Dermis blood vessel endothelial cell (primary cell): ENCODE results near the gene FBXO5. TPM values are rescaled to one million over a fixed set of nuclear protein-coding genes. Genes with fewer than 3 reads are reported as not detected.
"Not testable (repeated sequence)": the region's sequence is repeated elsewhere in the genome, so short reads cannot be mapped to it uniquely, and the experiment has no call there.

Experiments
- DNase-seq: peaks from one replicate; pipeline ENCODE4 v3.0.0; 2010
- total RNA-seq: library from RNA; depleted of rRNA; stranded (reverse); fragments of >200 nt; gene quantifications from 2 replicates; pipeline ENCODE4 v1.2.3, GENCODE V29; 2014

The FBXO5 gene
- total RNA-seq, 1 donor from 2014 or later: 10.9 TPM

DNA sequence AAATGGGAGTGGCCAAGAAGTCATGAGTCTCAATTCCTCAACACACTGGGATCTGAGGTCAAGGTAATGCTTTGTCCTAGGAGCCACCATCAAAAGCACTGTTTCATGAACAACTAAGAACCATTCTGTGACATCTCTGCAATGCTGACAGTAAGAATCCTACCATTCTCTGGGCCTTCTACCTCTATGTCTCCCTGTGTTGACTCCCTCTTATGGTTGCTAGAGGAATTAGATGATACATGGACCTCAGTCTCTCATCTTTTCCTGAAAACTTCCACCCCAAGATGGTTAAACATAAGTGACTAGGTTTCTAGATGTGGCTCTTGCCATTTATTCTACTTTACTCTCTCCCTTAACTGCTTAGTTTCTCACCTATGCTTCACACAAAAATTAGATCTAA is 10.6 kb upstream of the FBXO5 start:
- no peak for DNase-seq

GRCh38 chr6:152986978-152987377 is 4.1 kb upstream of the FBXO5 start:
- DNase-seq: no peak

DNA sequence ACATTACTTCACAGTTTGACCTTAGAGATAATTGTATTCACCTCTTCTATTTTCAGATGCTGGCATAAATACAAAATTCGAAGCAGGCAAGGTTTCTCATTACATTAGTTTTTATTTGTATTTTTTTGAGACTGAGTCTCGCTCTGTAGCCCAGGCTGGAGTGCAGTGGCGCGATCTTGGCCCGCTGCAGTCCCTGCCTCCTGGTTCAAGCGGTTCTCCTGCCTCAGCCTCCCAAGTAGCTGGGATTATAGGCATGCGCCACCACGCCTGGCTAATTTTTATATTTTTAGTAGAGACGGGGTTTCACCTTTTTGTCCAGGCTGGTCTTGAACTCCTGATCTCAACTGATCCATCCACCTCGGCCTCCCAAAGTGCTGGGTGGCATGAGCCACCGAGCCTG is 2.5 kb upstream of the FBXO5 start:
- DNase-seq: not testable (repeated sequence)

DNA sequence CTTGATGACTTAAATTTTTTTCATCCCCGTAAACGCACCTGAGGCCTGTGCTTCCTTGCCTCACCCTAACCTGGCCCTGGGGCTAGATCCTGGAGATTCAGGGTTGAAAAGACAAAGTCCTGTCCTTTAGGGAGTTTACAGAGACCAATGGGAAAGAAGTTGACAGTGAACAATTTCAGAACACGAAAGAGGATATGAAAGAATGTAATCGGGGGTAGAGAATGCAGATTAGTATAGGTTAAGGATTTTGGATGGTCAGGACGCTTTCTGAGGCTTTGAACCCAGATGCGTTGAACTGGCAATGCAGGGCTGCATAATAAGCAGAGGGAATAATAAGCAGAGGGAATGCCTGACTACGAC is 1.7 kb upstream of the FBXO5 start:
- DNase-seq: no peak

GRCh38 chr6:152983637-152984512 is 1.0 kb upstream of the FBXO5 start:
- DNase-seq: peak; percentile 77

GRCh38 chr6:152981989-152982903 is 595 bp downstream of the FBXO5 start:
- no peak for DNase-seq

GRCh38 chr6:152981219-152981618 is 1.6 kb downstream of the FBXO5 start:
- DNase-seq: no peak

GRCh38 chr6:152980656-152981055 is 2.2 kb downstream of the FBXO5 start:
- DNase-seq: no peak

DNA sequence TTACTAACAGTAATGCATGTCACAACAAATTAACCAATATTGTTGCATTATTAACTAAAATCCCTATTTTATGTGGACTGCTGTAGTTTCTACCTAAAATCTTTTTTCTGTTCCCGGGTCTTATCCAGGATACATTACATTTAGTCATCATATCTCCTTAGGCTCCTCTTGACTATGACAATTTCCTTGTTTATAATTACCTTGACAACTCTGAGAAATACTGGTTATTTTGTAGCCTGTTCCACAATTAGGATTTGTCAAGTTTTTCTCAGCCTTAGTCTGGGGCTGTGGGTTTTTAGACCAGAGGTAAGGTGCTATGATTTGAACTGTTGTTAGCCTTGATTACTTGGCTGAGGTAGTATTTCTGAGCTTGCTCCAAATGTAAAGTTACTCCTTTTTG is 3.7 kb downstream of the FBXO5 start:
- no peak for DNase-seq

DNA sequence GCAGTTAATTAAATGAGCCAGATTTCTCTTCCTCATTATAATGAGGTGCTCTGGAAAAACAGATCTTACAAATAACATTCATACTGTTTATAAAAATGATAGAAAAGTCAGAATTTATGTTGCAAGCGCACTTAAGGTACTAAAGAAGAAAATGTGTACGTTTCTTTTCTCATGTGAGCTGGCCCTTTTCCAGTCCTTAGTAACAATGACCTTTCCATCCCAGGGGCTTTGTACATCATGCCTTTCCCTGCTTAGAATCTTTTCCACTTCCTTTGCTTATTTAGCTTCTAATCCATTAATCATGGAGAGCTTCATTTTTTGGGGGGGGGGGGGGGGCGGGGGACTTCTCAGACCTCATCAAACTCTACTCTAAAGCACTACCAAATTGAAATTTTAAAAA is 4.8 kb downstream of the FBXO5 start:
- no peak for DNase-seq

DNA sequence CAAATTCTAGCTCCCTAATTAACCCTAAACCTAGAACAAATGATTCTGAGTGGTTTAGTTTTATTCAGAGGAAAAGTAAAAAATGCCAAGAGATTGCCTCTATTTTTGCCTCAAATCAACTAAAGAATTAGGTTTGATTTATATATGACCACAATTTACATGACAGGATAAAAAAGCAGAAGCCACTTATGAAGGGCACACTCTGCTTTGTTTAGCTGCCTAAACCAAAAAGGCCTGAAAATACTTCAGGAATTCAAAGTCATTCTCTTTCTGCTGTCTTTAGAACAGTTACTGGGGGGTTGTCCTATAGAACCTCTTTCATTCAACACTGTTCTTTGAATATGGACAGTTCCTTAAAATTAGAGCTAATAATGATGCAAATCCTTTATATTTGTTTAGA is 5.3 kb downstream of the FBXO5 start:
- DNase-seq: no peak

DNA sequence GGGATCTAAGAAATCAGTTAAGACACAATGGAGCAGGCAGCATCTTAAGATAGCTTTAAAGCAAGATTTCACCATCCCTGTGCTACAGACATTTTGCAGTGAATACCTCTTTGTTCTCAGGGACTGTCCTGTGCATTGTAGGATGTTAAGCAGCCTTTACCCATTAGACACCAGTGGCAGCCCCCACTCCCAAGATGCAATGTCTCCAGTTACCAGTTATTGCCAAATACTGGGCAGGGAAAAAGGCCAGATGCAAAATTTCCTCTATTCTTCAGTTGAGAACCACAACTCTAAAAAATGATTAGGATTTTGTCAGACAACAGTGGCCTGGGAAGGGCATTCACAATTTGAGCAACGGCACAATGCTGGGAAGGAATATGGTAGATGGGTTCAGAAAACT is 6.1 kb downstream of the FBXO5 start:
- DNase-seq: no peak

DNA sequence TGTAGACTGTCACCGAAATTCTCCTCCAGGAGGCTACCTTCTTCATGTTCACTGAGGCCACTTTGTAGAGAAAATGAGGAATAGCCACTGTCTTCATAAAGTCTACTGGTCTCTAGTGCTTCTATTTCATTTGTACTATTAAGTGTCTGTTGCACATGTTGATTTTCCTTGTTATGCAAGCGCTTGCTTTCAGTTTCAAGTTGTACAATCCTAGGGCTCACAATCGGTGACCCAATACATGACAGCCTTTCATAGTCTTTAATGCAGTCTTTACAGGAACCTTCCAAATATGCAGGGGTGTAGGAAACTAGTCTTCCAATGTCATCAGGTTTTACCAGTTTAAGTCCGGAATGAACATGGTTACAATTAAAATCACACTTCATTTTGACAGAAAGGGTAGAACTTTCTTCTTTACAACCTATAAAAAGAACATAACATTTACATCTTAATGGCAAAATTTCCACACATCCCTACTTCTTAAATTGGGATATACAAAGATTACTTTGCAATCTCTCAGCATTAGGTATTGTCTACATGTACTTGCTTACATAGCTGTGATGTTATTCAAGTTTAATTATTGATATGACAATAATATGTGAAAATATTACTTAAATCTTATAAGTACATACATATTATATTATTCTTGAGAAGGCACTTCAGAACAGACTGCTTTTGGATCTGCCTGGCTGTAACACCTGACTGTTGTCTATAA is 7.5 kb downstream of the FBXO5 start:
- DNase-seq: no peak

DNA sequence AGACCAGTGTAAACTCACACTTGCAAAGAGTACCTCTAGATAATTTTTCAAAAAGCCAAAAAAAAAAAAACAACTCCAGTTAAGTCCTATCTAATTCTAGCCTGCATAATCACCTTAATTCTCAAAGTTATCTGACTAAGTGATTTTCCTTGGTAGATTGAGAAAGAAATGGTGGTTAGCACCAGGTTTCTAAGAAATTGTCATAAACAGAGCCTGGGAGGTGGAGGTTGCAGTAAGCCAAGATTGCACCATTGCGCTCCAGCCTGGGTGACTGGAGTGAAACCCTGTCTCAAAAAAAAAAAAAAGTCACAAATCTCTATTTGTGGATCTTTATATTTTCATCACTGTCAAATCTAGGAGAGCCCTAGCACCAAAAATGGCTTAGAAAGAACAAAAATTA is 8.9 kb downstream of the FBXO5 start:
- no peak for DNase-seq

DNA sequence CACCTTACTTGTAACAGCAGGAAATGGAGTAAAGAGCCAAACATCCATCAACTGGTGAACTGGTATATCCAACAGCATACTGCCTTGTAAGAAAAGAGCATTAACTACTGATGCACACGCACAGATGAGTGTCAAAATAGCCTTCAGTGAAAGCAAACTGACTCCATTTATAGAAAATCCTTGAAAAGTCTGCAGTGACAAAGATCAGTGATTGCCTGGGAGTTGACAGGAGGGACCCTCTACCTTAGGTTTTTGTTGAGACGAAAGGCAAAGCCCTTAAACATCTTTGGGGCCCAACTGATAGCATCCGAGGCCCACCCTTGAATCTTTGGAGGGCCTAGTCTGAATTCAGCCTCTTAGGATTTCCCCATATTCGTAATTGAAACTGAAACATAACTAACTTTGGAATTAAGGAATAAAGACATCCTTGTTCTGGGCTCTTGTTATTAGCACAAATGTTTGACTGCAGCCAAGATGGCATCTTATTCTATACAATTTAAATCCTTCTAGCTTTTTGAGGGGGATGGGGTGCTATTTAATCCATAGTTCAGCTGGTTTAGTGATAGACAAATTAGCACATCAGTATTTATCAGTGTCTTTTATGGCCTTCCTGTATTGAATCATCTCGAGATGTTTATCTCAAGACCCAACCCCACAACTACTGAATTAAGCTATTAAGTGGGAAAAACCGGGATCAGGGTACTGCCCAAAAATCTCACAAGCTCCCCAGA is 13.0 kb downstream of the FBXO5 start:
- no peak for DNase-seq

DNA sequence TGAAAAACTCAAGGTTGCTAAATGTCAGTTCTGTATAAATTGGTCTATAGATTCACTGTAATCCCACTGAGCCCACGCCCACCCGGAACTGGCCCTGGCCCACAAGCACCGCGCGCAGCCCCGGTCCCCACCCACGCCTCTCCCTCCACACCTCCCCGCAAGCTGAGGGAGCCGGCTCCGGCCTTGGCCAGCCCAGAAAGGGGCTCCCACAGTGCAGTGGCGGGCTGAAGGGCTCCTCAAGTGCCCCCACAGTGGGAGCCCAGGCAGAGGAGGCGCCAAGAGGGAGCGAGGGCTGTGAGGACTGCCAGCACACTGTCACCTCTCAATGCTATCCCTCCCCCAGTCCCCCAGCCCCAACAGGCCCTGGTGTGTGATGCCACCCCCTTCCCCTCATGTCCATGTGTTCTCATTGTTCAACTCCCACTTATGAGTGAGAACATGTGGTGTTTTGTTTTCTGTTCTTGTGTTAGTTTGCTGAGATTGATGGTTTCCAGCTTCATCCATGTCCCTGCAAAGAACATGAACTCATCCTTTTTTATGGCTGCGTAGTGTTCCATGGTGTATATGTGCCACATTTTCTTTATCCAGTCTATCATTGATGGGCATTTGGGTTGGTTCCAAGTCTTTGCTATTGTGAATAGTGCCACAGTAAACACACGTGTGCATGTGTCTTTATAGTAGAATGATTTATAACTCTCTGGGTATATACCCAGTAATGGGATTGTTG is 16.5 kb downstream of the FBXO5 start:
- not testable (repeated sequence) for DNase-seq

- no peak for DNase-seq
These were observed 23.5 kb downstream of the FBXO5 start for GRCh38 chr6:152959333-152959732.

DNA sequence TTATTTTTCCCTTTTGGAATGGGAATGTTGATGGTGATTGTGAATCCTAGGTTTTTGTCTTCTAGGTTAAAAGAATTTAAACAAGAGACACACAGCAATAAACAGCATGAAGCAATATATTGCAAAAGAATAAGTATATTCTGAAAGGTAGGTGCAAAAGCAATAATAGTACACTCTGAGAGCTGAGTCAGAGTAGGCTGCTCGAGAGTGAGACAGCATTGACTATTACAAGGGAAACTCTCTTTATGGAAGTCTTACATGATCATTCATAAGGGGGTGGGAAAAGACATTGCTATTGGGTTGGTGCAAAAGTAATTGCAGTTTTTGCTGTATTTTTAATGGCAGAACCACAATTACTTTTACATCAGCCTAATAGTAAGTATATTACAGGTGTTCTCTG is 25.0 kb downstream of the FBXO5 start:
- DNase-seq: no peak

DNA sequence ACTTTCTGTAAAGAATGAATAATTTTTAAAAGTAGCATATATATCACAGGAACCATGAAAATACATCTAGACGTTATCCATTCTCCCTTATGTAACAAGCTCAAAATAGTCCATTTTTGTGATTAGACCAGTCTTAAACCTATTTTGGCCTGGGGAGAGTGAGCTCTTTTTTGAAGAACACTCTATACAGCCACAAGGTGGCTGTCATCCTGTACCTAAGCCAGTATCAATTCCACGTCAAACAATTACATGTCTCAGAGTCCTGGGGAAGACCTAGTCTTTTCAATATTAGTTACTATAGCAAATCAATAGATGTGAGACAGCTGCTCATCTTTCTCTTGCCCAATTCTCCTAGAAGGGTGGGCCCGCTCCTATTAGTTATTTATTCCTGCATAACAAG is 28.4 kb downstream of the FBXO5 start:
- peak; percentile 19 for DNase-seq

GRCh38 chr6:152952866-152953509 is 29.9 kb downstream of the FBXO5 start:
- DNase-seq: peak; percentile 66

DNA sequence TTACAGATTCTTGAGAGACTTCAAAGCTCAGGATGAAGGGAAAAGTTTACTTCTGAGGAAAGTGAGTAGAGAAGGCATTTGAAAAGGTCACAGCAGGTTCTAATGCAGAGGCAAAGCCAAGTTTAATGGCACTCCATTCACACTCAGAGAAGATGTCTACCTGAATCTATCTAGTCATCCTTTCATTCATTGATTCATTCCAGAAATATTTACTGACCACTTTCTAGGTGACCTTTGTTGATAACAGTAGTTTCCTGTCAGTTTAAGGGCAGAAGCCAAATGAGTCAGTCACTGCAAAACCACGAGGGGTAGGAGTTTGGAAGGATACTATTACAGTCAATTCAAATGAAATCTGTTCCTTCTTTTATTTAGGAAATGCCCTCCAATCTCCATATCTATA is 30.8 kb downstream of the FBXO5 start:
- peak; percentile 17 for DNase-seq
